Kidney (tissue), 14 donors: ENCODE data around the gene PRRC2B. TPM values are rescaled to one million over a fixed set of nuclear protein-coding genes. Genes with fewer than 3 reads are reported as not detected.
"Not testable (repeated sequence)": the region's sequence is repeated elsewhere in the genome, so short reads cannot be mapped to it uniquely, and the experiment has no call there.

Experiments used
- DNase-seq, 5 donors: peaks; one replicate each; pipeline ENCODE4 v3.0.0-alpha.2; 2013 to 2020
- FAIRE-seq: peaks from 2 replicates; lab custom pipeline; 2012; peaks lifted over from hg19 to GRCh38; lab: Jason Lieb, UNC
- H3K27ac ChIP-seq, 2 donors: one replicate each; pipeline ENCODE4 v1.7.0; 2013; ENCODE audit warnings: low read depth in 2 of 2, low read length in 2 of 2, inconsistent platforms in 1 of 2
- H3K27me3 ChIP-seq: one replicate; pipeline ENCODE4 v1.7.1; 2013; ENCODE audit warnings: low read length, inconsistent platforms; ENCODE audit not compliant: control insufficient read depth, insufficient read depth
- H3K36me3 ChIP-seq, 3 donors: one replicate each; pipeline versions ENCODE4 v1.7.0 to v1.7.1; 2013; ENCODE audit warnings: low read length in 3 of 3, control low read depth in 1 of 3, inconsistent platforms in 1 of 3; ENCODE audit not compliant: insufficient read depth in 3 of 3, control insufficient read depth in 2 of 3
- H3K4me1 ChIP-seq, 3 donors: one replicate each; pipeline versions ENCODE4 v1.7.0 to v1.7.1; 2013; ENCODE audit warnings: low read length in 3 of 3, inconsistent platforms in 1 of 3, low read depth in 1 of 3; ENCODE audit not compliant: control insufficient read depth in 2 of 3, insufficient read depth in 2 of 3
- H3K4me3 ChIP-seq, 3 donors: one replicate each; pipeline versions ENCODE4 v1.7.0 to v1.8.1; 2013; ENCODE audit warnings: low read length in 3 of 3, control low read depth in 1 of 3, inconsistent platforms in 1 of 3
- H3K9ac ChIP-seq, 3 donors: one replicate each; pipeline versions ENCODE4 v1.7.0 to v1.7.1; 2013; ENCODE audit warnings: low read length in 3 of 3, control low read depth in 1 of 3, inconsistent platforms in 1 of 3
- H3K9me3 ChIP-seq, 3 donors: one replicate each; pipeline versions ENCODE4 v1.7.0 to v1.7.1; 2013; ENCODE audit warnings: low read length in 3 of 3, control low read depth in 1 of 3, inconsistent platforms in 1 of 3; ENCODE audit not compliant: control insufficient read depth in 2 of 3, insufficient read depth in 1 of 3
- CTCF ChIP-seq: IDR thresholded peaks from 3 replicates; pipeline ENCODE4 v1.5.1; 2012; ENCODE audit warnings: mild to moderate bottlenecking, moderate library complexity, borderline replicate concordance; ENCODE audit not compliant: insufficient read depth; ENCODE audit errors: extremely low read depth
- intact Hi-C: fragments of 100-400 bp; cut with DNase I; formaldehyde crosslinking; loops from one replicate; pipeline ENCODE4 v1.11.1; 2022
- polyA plus RNA-seq: library from polyadenylated mRNA; stranded (reverse); fragments of 350-450 nt; fragmentation: Illumina TruSeq; extraction: RNeasy Lipid Tissue Mini Kit (QIAGEN cat#74804); gene quantifications from one replicate; pipeline ENCODE4 v1.2.3, GENCODE V29; 2014; ENCODE audit warnings: low read depth, low replicate concordance; ENCODE audit not compliant: insufficient read depth
- total RNA-seq: library from RNA; stranded (reverse); fragmentation: NEBNext Ultra II Directional; extraction: Animal tissue kit (Norgen Biotek cat#: 25700); gene quantifications from one replicate; pipeline ENCODE4 v1.2.1, GENCODE V29; 2021
- donor health status: control.
- donor health status: control.
- donor health status: control.
- donor health status: control.
- donor health status: control.
- donor health status: DM: yes; HTN: yes; CAD: no.
- donor health status: Normal renal cell carcinoma (clear cell type).

Gene PRRC2B
- total and polyA plus RNA-seq, 2 donors from 2014 or later, result 37.4 to 227 TPM

GRCh38 chr9:131394464-131395156 is 724 bp downstream of the PRRC2B start:
- intact Hi-C loops, result no loop called here
- DNase-seq (peak; percentile 44 to 86 (median 67)), FAIRE-seq (no peak)
- TF ChIP-seq CTCF, result no peak
- peak overlapping the region; percentile 48 to 74 (median 62) for H3K4me3 ChIP-seq
- no peaks in the 10 kb centered on the region for H3K27me3 ChIP-seq
- peaks cover 16 to 35% (median 34%) of the 10 kb centered on the region in 3 donors for H3K4me1 ChIP-seq
- peak overlapping the region; percentile 46 to 86 (median 47) for H3K9ac ChIP-seq
- H3K27ac ChIP-seq, result peak overlapping the region; percentile 82 to 95
- H3K36me3 ChIP-seq, result no peaks in the 10 kb centered on the region
- H3K9me3 ChIP-seq, result no peaks in the 10 kb centered on the region

- H3K27ac ChIP-seq, result peak overlapping the region; percentile 82 to 95
- no peaks in the 10 kb centered on the region for H3K36me3 ChIP-seq
- FAIRE-seq (no peak), DNase-seq (peak in 1 of 5 donors; percentile 70)
- H3K4me1 ChIP-seq, result peaks cover 16 to 39% (median 35%) of the 10 kb centered on the region in 3 donors
- H3K4me3 ChIP-seq, result peak overlapping the region; percentile 48 to 74 (median 62)
- H3K9ac ChIP-seq, result peak overlapping the region; percentile 47 to 86 (median 50)
- intact Hi-C loops, result no loop called here
- no peak for TF ChIP-seq CTCF
- H3K9me3 ChIP-seq, result no peaks in the 10 kb centered on the region
- H3K27me3 ChIP-seq, result no peaks in the 10 kb centered on the region
Observed at GRCh38 chr9:131395157-131396098, 1.5 kb downstream of the PRRC2B start.

DNA sequence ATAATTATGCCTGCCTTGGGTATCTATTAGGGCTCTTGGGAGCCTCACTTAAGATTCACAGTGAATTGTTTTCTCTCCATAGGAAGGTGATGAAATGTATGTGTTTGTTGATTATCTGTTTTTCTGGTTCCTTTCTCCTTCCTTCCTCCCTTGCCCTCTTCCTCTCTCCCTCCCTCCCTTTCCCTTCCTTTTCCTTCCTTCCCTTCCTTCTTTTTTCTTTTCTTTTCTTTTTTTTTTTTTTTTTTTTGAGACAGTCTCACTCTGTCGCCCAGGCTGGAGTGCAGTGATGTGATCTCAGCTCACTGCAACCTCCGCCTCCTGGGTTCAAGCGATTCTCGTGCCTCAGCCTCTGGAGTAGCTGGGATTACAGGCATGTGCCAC is 2.2 kb downstream of the PRRC2B start:
- intact Hi-C loops, H3K9me3 ChIP-seq: not testable (repeated sequence)
- peaks cover 16 to 39% (median 35%) of the 10 kb centered on the region in 3 donors for H3K4me1 ChIP-seq

More for the DNA sequence above, 2.2 kb downstream of the PRRC2B start:
- H3K4me3 ChIP-seq, result peak overlapping the region in 2 of 3 donors; percentile 62 to 74
- peak overlapping the region in 1 of 3 donors; percentile 86 for H3K9ac ChIP-seq
- not testable (repeated sequence) for DNase-seq, H3K36me3 ChIP-seq, H3K27me3 ChIP-seq, FAIRE-seq
- H3K27ac ChIP-seq, result peak overlapping the region in 1 of 2 donors; percentile 95
